ENCODE data around the gene ITGB3BP.

- no peak for TF ChIP-seq CTCF (conservative IDR thresholded peaks at IDR 0.05; ENCODE audit: low read depth, low read length)
- TF ChIP-seq EZH2 (IDR thresholded peaks at IDR 0.05; ENCODE audit: low read length, unreplicated experiment): no peak
These were observed 94.2 kb downstream of the ITGB3BP start for GRCh38 chr1:63428815-63429214.
